GM23248 (cell line): ENCODE measurements around the gene SIGMAR1. TPM values are rescaled to one million over a fixed set of nuclear protein-coding genes. Genes with fewer than 3 reads are reported as not detected.
A peak's percentile ranks its signal among the peaks of the same experiment; 100 is the strongest.
"Not testable (repeated sequence)": the region's sequence is repeated elsewhere in the genome, so short reads cannot be mapped to it uniquely, and the experiment has no call there.

Experiments
- DNase-seq: peaks from one replicate; pipeline ENCODE4 v3.0.0-alpha.2; 2015
- H2AFZ ChIP-seq: fragments of 200-600 bp; sonication (generic); 2 replicates; pipeline ENCODE4 v1.6.1; 2016; ENCODE audit warnings: antibody characterized with exemption
- H3F3A ChIP-seq: fragments of 200-600 bp; sonication (generic); 2 replicates; pipeline ENCODE4 v1.6.1; 2016; ENCODE audit warnings: mild to moderate bottlenecking, antibody characterized with exemption, mixed run types; ENCODE audit not compliant: insufficient read depth
- H3K27ac ChIP-seq: fragments of 200-600 bp; sonication (generic); 2 replicates; pipeline ENCODE4 v1.5.1; 2016; ENCODE audit warnings: mild to moderate bottlenecking
- H3K27me3 ChIP-seq: fragments of 200-600 bp; sonication (generic); replicated peaks from 2 replicates; pipeline ENCODE4 v1.6.1; 2016; ENCODE audit warnings: mild to moderate bottlenecking; ENCODE audit not compliant: insufficient read depth
- H3K36me3 ChIP-seq: fragments of 200-600 bp; sonication (generic); 2 replicates; pipeline ENCODE4 v1.6.1; 2016; ENCODE audit warnings: low read depth, mild to moderate bottlenecking
- H3K4me1 ChIP-seq: fragments of 200-600 bp; sonication (generic); 2 replicates; pipeline ENCODE4 v1.6.1; 2016; ENCODE audit warnings: mild to moderate bottlenecking; ENCODE audit not compliant: insufficient read depth
- H3K4me2 ChIP-seq: fragments of 200-600 bp; sonication (generic); one replicate; pipeline ENCODE4 v1.6.1; 2016; ENCODE audit warnings: mild to moderate bottlenecking; ENCODE audit not compliant: unreplicated experiment
- H3K4me3 ChIP-seq: fragments of 200-600 bp; sonication (generic); 2 replicates; pipeline ENCODE4 v1.5.1; 2016; ENCODE audit warnings: mild to moderate bottlenecking
- H3K79me2 ChIP-seq: fragments of 200-600 bp; sonication (generic); 2 replicates; pipeline ENCODE4 v1.6.1; 2016; ENCODE audit warnings: mild to moderate bottlenecking; ENCODE audit not compliant: insufficient read depth
- H3K9ac ChIP-seq: fragments of 200-600 bp; sonication (generic); 2 replicates; pipeline ENCODE4 v1.6.1; 2016; ENCODE audit warnings: mild to moderate bottlenecking
- H3K9me2 ChIP-seq: fragments of 200-600 bp; sonication (generic); 2 replicates; pipeline ENCODE4 v1.6.1; 2016; ENCODE audit warnings: mixed run types, mild to moderate bottlenecking, moderate library complexity; ENCODE audit not compliant: insufficient read depth
- H3K9me3 ChIP-seq: fragments of 200-600 bp; sonication (generic); one replicate; pipeline ENCODE4 v1.6.1; 2017; ENCODE audit warnings: low read depth
- H4K20me1 ChIP-seq: fragments of 200-600 bp; sonication (generic); 2 replicates; pipeline ENCODE4 v1.6.0; 2016; ENCODE audit not compliant: insufficient read depth
- EZH2 ChIP-seq: fragments of 200-600 bp; sonication (generic); IDR thresholded peaks from 2 replicates; pipeline ENCODE4 v1.6.1; 2018; ENCODE audit warnings: antibody characterized with exemption, mild to moderate bottlenecking; ENCODE audit not compliant: insufficient read depth, poor library complexity, severe bottlenecking
- EZH2phosphoT487 ChIP-seq: fragments of 200-600 bp; sonication (generic); IDR thresholded peaks from 2 replicates; pipeline ENCODE4 v1.6.1; 2018; ENCODE audit warnings: antibody characterized with exemption, moderate library complexity, mild to moderate bottlenecking, low read depth; ENCODE audit not compliant: insufficient read depth
- WGBS, 2 experiments: methylation state at CpG; one replicate each; pipeline ENCODE4 v1.1.6; 2015 to 2017; ENCODE audit warnings: low lambda C conversion rate in 2 of 2, low coverage in 1 of 2; ENCODE audit errors: missing lambda C conversion rate in 2 of 2; 5-methylcytosine and 5-hydroxymethylcytosine counted together
- in situ Hi-C: fragments of 300-500 bp; cut with MboI; formaldehyde crosslinking; loops from 2 replicates; pipeline ENCODE4 v1.15.0; 2020
- polyA plus RNA-seq: library from polyadenylated mRNA; unstranded; fragments of >200 nt; fragmentation: Nextera tagmentation; extraction: Ambion mirVana; gene quantifications from 2 replicates; pipeline ENCODE4 v1.2.1, GENCODE V29; 2016
- total RNA-seq: library from RNA; depleted of rRNA; stranded (reverse); fragments of >200 nt; shearing (Covaris generic); gene quantifications from 2 replicates; pipeline ENCODE4 v1.2.3, GENCODE V29; 2014

SIGMAR1 gene
- total and polyA plus RNA-seq, 2 experiments from 2014 or later = 138 to 142 TPM

GRCh38 chr9:34646211-34647083, 8.9 kb upstream of the SIGMAR1 start, which contains the start of gene GALT:
TSS of gene GALT (plus strand) at chr9:34646675. CDS start at chr9:34646705, 30 bp downstream.
- peaks cover 16% of the 10 kb centered on the region for H3K4me1 ChIP-seq
- H3F3A ChIP-seq = peaks cover 13% of the 10 kb centered on the region; the same call in 1 of the 2 replicates
- WGBS, 2 experiments = 5% methylated on average over 32 to 43 of the region's 43 CpGs
- H3K27ac ChIP-seq = peak within 1 kb of the TSS; percentile 74
- no peaks in the 10 kb centered on the region for H3K9me2 ChIP-seq
- in situ Hi-C loops = no loop called here
- H3K36me3 ChIP-seq = no peaks in the 10 kb centered on the region
- H3K9me3 ChIP-seq = no peaks in the 10 kb centered on the region
- H3K79me2 ChIP-seq = peaks cover 15% of the 10 kb centered on the region
- H2AFZ ChIP-seq = peak within 1 kb of the TSS; percentile 95
- H3K27me3 ChIP-seq = no peaks in the 10 kb centered on the region
- H3K4me3 ChIP-seq = peak within 1 kb of the TSS; percentile 78
- peak; percentile 89 for DNase-seq
- no peaks in the 10 kb centered on the region for H4K20me1 ChIP-seq
- TF ChIP-seq EZH2 (no peak), EZH2phosphoT487 (no peak)
- H3K9ac ChIP-seq = peak within 1 kb of the TSS; percentile 85
- H3K4me2 ChIP-seq = peak within 1 kb of the TSS; percentile 80

GRCh38 chr9:34644766-34645314, 7.3 kb upstream of the SIGMAR1 start:
- in situ Hi-C loops = no loop called here
- DNase-seq = no peak
- no peaks in the 10 kb centered on the region for H3K9me2 ChIP-seq

GRCh38 chr9:34642679-34643078, 5.1 kb upstream of the SIGMAR1 start:
- no peak overlapping the region for H3K4me2 ChIP-seq
- H3K79me2 ChIP-seq = peaks cover 7% of the 10 kb centered on the region
- H3K27me3 ChIP-seq = no peaks in the 10 kb centered on the region
- H3K9ac ChIP-seq = no peak overlapping the region
- H3F3A ChIP-seq = 0 out of 2 replicates have a peak, but pooled peaks cover 4% of the 10 kb centered on the region
- no peak overlapping the region for H3K27ac ChIP-seq
- no peaks in the 10 kb centered on the region for H3K9me3 ChIP-seq
- H4K20me1 ChIP-seq = no peaks in the 10 kb centered on the region
- no peak overlapping the region for H2AFZ ChIP-seq
- H3K36me3 ChIP-seq = no peaks in the 10 kb centered on the region
- in situ Hi-C loops = no loop called here
- no peak for TF ChIP-seq EZH2
- TF ChIP-seq EZH2phosphoT487 = no peak
- no peaks in the 10 kb centered on the region for H3K9me2 ChIP-seq
- peaks cover 13% of the 10 kb centered on the region for H3K4me1 ChIP-seq
- H3K4me3 ChIP-seq = no peak overlapping the region
- WGBS, 2 experiments = 94% methylated on average over 1 of the region's 1 CpG
- DNase-seq = no peak

More at GRCh38 chr9:34644766-34645314, 7.3 kb upstream of the SIGMAR1 start:
- Histone ChIP-seq H3K9me3 (no peaks in the 10 kb centered on the region), H3K27me3 (no peaks in the 10 kb centered on the region), H3K4me2 (no peak overlapping the region), H3K36me3 (no peaks in the 10 kb centered on the region), H4K20me1 (no peaks in the 10 kb centered on the region), H3K4me3 (no peak overlapping the region), H3K27ac (no peak overlapping the region), H2AFZ (no peak overlapping the region), H3F3A (0 out of 2 replicates have a peak, but pooled peaks cover 4% of the 10 kb centered on the region), H3K79me2 (peaks cover 15% of the 10 kb centered on the region), H3K4me1 (peaks cover 12% of the 10 kb centered on the region), H3K9ac (no peak overlapping the region)
- TF ChIP-seq EZH2phosphoT487 (no peak), EZH2 (no peak)

- H4K20me1 ChIP-seq, H3K4me1 ChIP-seq, H2AFZ ChIP-seq, H3K27me3 ChIP-seq, H3K27ac ChIP-seq, H3K4me3 ChIP-seq, H3K4me2 ChIP-seq, H3K36me3 ChIP-seq, DNase-seq, H3F3A ChIP-seq, H3K9ac ChIP-seq, H3K9me2 ChIP-seq, in situ Hi-C loops, H3K9me3 ChIP-seq: not testable (repeated sequence)
- peaks cover 23% of the 10 kb centered on the region for H3K79me2 ChIP-seq
- 95 to 98% methylated on average over 8 of the region's 8 CpGs for WGBS, 2 experiments
These were observed 1.7 kb upstream of the SIGMAR1 start for GRCh38 chr9:34639322-34639721.
